NCI-H2107 treated with DMSO at 0.1 percent for 48 hours (cell line): ENCODE results near the gene PHOSPHO2.
"Not testable (repeated sequence)": the region's sequence is repeated elsewhere in the genome, so short reads cannot be mapped to it uniquely, and the experiment has no call there.

Source experiments
- DNase-seq: peaks from one replicate; lab custom pipeline; 2025; ENCODE audit not compliant: unreplicated experiment; lab: John Stamatoyannopoulos, UW

Gene PHOSPHO2

DNA sequence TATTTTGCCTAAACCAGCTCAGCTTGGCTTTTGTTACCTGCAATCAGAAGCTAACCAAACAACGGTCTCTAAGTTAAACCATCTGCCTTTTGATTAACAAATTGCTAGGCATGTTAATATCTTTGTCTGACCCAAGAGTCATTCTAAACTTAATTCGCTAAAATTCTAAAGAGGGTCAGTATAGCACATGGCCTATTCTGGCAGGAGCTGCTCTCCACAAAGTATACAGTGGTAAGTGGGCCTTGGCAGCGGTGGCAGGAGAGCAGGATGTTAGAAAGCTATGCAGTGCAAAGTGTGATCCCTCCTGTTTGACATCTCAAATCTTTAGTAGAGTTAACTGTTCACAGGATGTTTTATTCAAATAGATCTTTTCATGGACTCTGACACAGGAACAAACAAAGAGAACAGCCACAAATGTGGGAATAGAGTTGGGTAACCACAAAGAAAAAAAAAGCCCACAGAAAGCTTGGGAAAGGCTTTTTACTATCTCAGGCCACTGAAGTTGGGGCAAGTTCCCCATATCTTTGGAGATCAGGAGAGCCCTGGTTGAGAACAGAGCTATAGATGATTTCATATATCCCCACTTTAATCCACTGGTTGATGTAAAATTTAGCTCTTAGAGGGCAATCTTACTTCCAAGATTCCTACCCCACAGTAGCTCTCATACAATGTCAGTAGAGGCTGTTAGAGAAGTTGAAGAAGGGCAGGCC lies 10.7 kb upstream of the PHOSPHO2 start:
- no peak for DNase-seq

GRCh38 chr2:169684135-169684565 lies 10.1 kb upstream of the PHOSPHO2 start:
- DNase-seq = no peak

DNA sequence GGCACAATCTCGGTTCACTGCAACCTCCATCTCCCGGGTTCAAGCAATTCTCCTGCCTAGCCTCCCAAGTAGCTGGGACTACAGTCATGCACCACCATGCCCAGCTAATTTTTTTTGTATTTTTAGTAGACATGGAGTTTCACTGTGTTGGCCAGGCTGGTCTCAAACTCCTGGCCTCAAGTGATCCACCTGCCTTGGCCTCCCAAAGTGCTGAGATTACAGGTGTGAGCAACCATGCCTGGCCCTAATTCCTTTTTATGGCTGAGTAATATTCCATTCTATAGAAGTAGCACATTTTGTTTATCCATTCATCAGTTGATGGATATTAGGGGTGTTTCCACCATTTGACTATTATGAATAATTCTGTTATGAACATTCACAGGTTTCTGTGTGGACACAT lies 9.6 kb upstream of the PHOSPHO2 start:
- not testable (repeated sequence) for DNase-seq

DNA sequence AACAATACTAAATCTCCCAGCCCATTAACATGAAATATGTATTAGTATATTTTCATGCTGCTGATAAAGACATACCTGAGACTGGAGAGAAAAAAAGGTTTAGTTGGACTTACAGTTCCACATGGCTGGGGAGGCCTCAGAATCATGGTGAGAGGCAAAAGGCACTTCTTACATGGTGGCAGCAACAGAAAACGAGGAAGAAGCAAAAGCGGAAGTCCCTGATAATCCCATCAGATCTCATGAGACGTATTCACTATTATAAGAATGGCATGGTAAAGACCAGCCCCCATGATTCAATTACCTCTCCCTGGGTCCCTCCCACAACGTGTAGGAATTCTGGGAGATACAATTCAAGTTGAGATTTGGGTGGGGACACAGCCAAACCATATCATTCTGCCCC lies 7.4 kb upstream of the PHOSPHO2 start:
- not testable (repeated sequence) for DNase-seq

- DNase-seq = not testable (repeated sequence)
These were observed 6.3 kb upstream of the PHOSPHO2 start for GRCh38 chr2:169687943-169688342.

DNA sequence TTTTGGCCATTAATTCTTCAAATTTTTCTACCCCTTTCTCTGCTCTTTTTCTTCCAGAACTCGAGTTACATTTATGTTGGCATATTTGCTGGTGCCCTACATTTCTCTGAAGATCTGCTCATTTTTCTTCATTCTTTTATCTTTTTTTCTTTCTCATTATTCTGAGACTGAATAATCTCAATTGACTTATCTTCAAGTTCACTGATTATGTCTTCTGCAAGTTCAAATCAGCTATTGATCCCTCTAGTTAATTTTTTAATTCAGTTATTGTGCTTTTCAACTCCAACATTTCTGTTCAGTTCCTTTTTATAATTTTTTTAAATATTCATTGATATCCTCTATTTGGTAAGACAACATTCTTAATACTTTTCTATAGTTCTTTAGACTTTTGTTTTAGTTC lies 3.3 kb upstream of the PHOSPHO2 start:
- no peak for DNase-seq

DNA sequence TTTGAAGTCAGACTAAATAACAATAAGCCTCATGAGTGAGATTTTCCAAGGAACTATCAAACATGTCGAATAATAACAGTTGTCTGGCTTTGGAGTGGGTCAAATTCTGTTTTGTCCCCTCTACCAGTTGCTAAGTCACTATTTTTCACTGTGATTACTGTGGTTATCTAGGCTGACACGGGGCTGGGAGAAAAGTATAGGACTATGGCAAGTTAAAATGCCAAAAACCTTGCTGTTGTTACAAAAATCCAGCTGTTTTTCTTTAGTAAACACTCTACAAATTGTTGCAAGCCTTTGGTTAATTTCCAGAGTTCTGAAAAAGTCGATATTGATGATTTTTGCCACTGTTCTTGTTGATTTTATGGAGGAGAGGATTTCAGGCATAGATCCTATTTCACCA lies 1.6 kb upstream of the PHOSPHO2 start:
- no peak for DNase-seq

GRCh38 chr2:169693360-169693759 lies 909 bp upstream of the PHOSPHO2 start:
- DNase-seq = no peak

GRCh38 chr2:169694894-169695260 lies 608 bp downstream of the PHOSPHO2 start:
- no peak for DNase-seq

DNA sequence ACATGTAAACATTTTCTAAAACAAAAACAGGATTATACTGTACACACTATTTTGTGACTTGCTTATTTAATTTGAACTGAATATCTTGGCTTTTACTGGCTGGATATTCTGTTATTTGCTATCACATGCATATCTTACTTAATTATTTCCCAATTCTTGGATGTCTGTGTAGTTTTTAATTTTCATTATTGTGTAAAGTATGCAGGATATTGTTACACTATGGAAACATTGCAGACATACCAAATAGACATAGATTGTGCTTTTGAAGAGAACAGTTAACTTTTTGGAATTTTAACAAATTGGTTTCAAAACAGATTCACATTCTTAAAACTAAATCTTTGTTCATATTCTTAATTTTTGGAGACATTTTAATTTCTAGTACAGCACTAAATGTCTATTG lies 2.1 kb downstream of the PHOSPHO2 start:
- no peak for DNase-seq

DNA sequence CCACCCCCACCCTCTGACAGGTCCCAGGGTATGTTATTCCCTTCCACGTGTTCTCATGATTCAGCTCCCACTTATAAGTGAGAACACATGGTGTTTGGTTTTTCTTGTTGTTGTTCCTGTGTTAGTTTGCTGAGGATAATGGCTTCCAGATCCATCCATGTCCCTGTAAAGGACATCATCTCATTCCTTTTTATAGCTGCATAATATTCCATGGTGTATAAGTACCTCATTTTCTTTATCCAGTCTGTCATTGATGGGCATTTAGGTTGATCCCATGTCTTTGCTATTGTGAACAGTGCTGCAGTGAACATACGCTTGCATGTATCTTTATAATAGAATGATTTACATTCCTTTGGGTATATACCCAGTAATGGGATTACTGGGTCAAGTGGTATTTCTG lies 4.9 kb downstream of the PHOSPHO2 start:
- DNase-seq = not testable (repeated sequence)

DNA sequence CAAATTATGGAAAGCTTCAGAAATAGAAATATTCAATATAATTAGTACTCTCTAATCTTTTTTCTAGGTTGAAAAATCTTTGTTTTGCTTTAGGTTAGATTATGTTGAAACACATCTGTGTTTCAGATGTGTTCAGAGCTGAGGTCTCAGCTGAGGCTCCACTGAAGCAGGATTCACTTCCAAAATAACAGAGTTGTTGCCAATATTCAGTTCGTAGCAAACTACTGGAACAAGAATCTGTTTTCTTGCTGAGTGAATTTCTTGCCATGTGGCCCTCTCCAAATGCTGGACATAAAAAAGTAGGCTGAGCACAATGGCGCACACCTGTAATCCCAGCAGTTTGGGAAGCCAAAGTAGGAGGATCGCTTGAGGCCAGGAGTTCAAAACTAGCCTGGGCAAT lies 8.7 kb downstream of the PHOSPHO2 start:
- no peak for DNase-seq

GRCh38 chr2:169704160-169704708 lies 10.0 kb downstream of the PHOSPHO2 start:
- DNase-seq = no peak

- no peak for DNase-seq
These were observed 11.7 kb downstream of the PHOSPHO2 start for GRCh38 chr2:169705927-169706326.

DNA sequence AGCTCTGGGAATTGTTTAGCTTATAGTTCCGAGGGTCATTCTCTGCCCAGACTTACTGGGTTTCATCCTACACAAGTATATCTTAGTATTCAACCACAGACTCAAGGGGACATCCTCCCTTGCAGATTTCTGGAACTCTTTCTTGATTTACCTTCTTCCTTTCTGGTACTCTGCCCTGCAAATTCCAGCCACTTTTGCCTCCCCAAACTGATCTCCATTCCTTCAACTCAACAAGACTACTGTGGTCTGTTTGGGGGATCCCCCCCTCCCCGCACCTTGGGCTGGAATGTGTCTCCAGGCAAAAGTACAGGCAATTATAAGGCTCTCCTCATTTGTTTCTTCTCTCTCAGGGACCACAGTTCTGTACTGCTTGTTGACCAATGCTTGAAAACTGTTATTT lies 13.4 kb downstream of the PHOSPHO2 start:
- DNase-seq = no peak

DNA sequence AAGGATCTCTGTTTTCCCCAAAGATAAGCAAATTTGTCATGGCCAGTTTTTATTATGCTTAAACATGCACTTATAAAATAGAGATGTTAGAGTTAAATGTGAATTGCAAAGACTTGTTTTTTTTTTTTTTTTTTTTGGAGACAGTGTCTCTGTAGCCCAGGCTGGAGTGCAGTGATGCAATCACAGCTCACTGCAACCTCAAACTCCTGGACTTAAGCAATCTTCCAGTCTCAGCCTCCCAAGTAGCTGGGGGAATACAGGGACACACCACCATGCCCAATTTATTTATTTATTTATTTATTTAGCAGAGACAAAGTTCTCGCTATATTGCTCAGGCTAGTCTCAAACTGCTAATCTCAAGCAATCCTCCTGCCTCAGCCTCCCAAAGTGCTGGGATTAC lies 15.1 kb downstream of the PHOSPHO2 start:
- DNase-seq = no peak

DNA sequence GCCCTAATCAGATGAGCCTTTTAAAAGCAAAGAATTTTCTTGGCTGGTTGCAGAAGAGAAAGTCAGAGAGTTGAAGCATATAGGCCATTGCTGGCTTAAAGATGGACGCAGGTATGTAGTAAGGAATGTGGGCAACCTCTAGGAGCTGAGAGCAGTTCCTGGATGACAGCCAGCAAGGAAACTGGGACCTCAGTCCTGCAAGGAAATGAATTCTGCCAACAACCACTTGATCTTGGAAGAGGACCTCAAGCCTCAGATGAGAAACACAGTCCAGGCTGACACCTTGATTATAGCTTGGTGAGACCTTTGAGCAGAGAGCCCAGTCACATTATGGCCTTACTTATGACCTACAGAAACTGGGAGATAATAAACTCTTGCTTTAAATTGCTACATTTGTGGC lies 15.7 kb downstream of the PHOSPHO2 start:
- DNase-seq = no peak

- DNase-seq = no peak
These were observed 17.7 kb downstream of the PHOSPHO2 start for GRCh38 chr2:169711751-169712509.

- no peak for DNase-seq
These were observed 18.5 kb downstream of the PHOSPHO2 start for GRCh38 chr2:169712791-169713227.

DNA sequence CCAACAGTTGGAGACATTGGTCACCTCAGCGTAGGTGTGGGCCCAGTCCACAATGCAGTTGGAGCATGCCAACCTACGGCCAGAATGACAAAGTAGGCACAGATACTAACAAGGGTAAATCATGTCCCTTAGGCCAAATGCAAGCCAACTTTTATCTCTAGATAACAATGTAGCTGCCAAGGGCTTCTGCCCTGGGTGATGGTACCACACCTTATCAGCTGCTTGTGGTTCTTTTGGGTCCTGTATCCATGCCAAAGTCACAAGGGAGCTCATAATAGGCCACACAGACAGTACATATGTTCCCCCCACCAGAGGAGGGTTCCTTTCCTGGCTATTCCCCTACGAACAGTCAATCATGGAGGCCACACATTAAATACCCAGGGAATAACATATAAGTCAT lies 19.1 kb downstream of the PHOSPHO2 start:
- DNase-seq = no peak

DNA sequence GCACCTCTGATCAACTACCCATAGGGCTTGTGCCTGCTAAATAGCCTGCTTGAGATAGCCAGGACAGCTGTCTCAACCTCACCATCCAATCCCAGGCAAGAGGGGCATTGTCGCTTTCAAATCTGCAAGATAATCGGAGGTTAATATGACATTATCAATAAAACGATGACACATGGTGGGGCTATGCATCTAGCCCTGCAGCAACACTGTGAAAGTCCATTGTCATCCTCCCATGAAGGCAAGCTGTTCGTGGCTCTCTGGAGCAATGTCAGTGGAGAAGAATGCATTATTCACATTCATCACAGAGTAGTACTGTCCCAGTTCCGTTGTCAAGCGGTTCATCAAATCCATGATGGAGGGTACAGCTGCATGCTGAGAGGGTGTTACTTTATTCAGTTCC lies 20.4 kb downstream of the PHOSPHO2 start:
- DNase-seq = no peak
